ENCODE measurements around the gene CHCHD3. TPM values are rescaled to one million over a fixed set of nuclear protein-coding genes. Genes with fewer than 3 reads are reported as not detected.

CHCHD3 gene
- total and polyA plus RNA-seq, 9 of the 15 experiments (the other 6 are each of a cell fraction or from before 2014, with no cell fraction given), result 66.2 to 279 (median 204) TPM

- intact Hi-C loops (cut with micrococcal nuclease), result no loop called here
Observed at GRCh38 chr7:133051719-133052400, 30.0 kb downstream of the CHCHD3 start.

GRCh38 chr7:133051066-133051465, 30.8 kb downstream of the CHCHD3 start:
- in situ Hi-C loops (cut with MboI) (no loop called here), intact Hi-C loops (cut with micrococcal nuclease) (no loop called here)
- TF ChIP-seq, protein P1, sequence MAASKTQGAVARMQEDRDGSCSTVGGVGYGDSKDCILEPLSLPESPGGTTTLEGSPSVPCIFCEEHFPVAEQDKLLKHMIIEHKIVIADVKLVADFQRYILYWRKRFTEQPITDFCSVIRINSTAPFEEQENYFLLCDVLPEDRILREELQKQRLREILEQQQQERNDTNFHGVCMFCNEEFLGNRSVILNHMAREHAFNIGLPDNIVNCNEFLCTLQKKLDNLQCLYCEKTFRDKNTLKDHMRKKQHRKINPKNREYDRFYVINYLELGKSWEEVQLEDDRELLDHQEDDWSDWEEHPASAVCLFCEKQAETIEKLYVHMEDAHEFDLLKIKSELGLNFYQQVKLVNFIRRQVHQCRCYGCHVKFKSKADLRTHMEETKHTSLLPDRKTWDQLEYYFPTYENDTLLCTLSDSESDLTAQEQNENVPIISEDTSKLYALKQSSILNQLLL (CRISPR knock-in tag; IDR thresholded peaks at IDR 0.05; ENCODE audit: borderline replicate concordance), result no peak
- TF ChIP-seq ZNF263 (CRISPR knock-in tag; IDR thresholded peaks at IDR 0.05; ENCODE audit: borderline replicate concordance), result no peak
- TF ChIP-seq ILK (tag; IDR thresholded peaks at IDR 0.05; ENCODE audit: borderline replicate concordance, low read depth), result no peak
- peak; percentile 39 to 42 for TF ChIP-seq RAD21 (CRISPR knock-in tag; conservative IDR thresholded peaks at IDR 0.05 in 1 of 2, IDR thresholded peaks at IDR 0.05 in 1 of 2)
- TF ChIP-seq CBX3 (IDR thresholded peaks at IDR 0.05; ENCODE audit: borderline replicate concordance in 1 of 2, low read length in 2 of 2), result peak in 1 of 2 experiments; percentile 41; a peak in 1 of 3 replicates
- peak; percentile 34; the same call in 1 of the 2 replicates for TF ChIP-seq DPF2 (IDR thresholded peaks at IDR 0.05)
- peak; percentile 45; the same call in 1 of the 2 replicates for TF ChIP-seq TCF3 (CRISPR knock-in tag; IDR thresholded peaks at IDR 0.05)
- peak in 1 of 2 experiments; percentile 20; a peak in 1 of 4 replicates for TF ChIP-seq MAZ (CRISPR knock-in tag; conservative IDR thresholded peaks at IDR 0.05 in 1 of 2, IDR thresholded peaks at IDR 0.05 in 1 of 2)
- TF ChIP-seq RFX1 (IDR thresholded peaks at IDR 0.05), result no peak
- 0 out of 2 replicates have a peak, but pooled peaks have one; percentile 17 for TF ChIP-seq FOSL1 (tag; conservative IDR thresholded peaks at IDR 0.05)
- peak; percentile 54 for TF ChIP-seq TEAD4 (IDR thresholded peaks at IDR 0.05; ENCODE audit: low read length)
- TF ChIP-seq TEAD4 (CRISPR knock-in tag; IDR thresholded peaks at IDR 0.05; ENCODE audit: borderline replicate concordance), result no peak

More at GRCh38 chr7:133051719-133052400, 30.0 kb downstream of the CHCHD3 start:
- H2AFZ ChIP-seq (ENCODE audit: low read depth, low read length), result no peak overlapping the region
- POLR2A ChIA-PET, result interaction anchor here (0.9 to 1.9 kb wide), 7 partner anchors 8 to 31 kb away, joined by 3 to 8 read pairs (median 4); partner anchors contain the start of gene CHCHD3
- H3K9me1 ChIP-seq (ENCODE audit: control insufficient read depth, insufficient read depth, low read length), result no peaks in the 10 kb centered on the region
- peak; percentile 22; the same call in 1 of the 3 replicates for ATAC-seq
- H3K4me3 ChIP-seq, result no peak overlapping the region
- no peaks in the 10 kb centered on the region for H3K27me3 ChIP-seq (ENCODE audit: control insufficient read depth in 2 of 2, insufficient read depth in 2 of 2, low read length in 2 of 2)
- in situ Hi-C loops (cut with MboI), result no loop called here
- TF ChIP-seq GATAD2B (IDR thresholded peaks at IDR 0.05; ENCODE audit: borderline replicate concordance) (peak; percentile 14; the same call in 1 of the 2 replicates), CC2D1A (IDR thresholded peaks at IDR 0.05) (no peak), MCM5 (IDR thresholded peaks at IDR 0.05; ENCODE audit: low read depth) (no peak)
- WGBS (ENCODE audit: insufficient coverage, low coverage, missing lambda C conversion rate), result 34% methylated on average over 5 of the region's 5 CpGs
- H3K4me1 ChIP-seq (replicated peaks in 1 of 2; ENCODE audit: control insufficient read depth in 2 of 2, insufficient read depth in 2 of 2, low read length in 2 of 2), result peaks cover 0 to 16% of the 10 kb centered on the region in 2 experiments; a peak in 2 of 5 replicates
- DNase-seq (ENCODE audit: extremely low read depth in 1 of 4, low spot score in 3 of 4), result no peak
- BruUV-seq (replicated peaks), result no TSS peak
- CTCF ChIA-PET (ENCODE audit: low intra/inter-chr PET ratio), result interaction anchor here (0.6 kb wide), 1 partner anchor 137 kb away, joined by 4 read pairs; no protein-coding TSS in a partner anchor
- H3K9me3 ChIP-seq (replicated peaks; ENCODE audit: control insufficient read depth, insufficient read depth, low read depth, low read length), result no peaks in the 10 kb centered on the region
- FAIRE-seq, result no peak
- peaks cover 28% of the 10 kb centered on the region for H3K36me3 ChIP-seq (ENCODE audit: control insufficient read depth, insufficient read depth, low read length)
- H3K4me2 ChIP-seq (ENCODE audit: insufficient read depth, low read length), result no peak overlapping the region
- peaks cover 94% of the 10 kb centered on the region for H3K79me2 ChIP-seq (ENCODE audit: control insufficient read depth, insufficient read depth, low read length)
- H3K27ac ChIP-seq (ENCODE audit: extremely low read depth, low read depth, low read length), result no peak overlapping the region
- no peak overlapping the region for H3K9ac ChIP-seq (ENCODE audit: insufficient read depth in 1 of 2, low read depth in 2 of 2, low read length in 2 of 2)
- H4K20me1 ChIP-seq (replicated peaks; ENCODE audit: control insufficient read depth, insufficient read depth, low read length), result peaks cover 28% of the 10 kb centered on the region

More at GRCh38 chr7:133051066-133051465, 30.8 kb downstream of the CHCHD3 start:
- ChIA-PET CTCF (ENCODE audit: low intra/inter-chr PET ratio) (no interaction called here), POLR2A (interaction anchor here (0.6 to 1.9 kb wide), 8 partner anchors 9 to 172 kb away, joined by 3 to 8 read pairs (median 4); no protein-coding TSS in a partner anchor)
- no peak overlapping the region for H3K4me2 ChIP-seq (ENCODE audit: insufficient read depth, low read length)
- no peaks in the 10 kb centered on the region for H3K27me3 ChIP-seq (ENCODE audit: control insufficient read depth in 2 of 2, insufficient read depth in 2 of 2, low read length in 2 of 2)
- peaks cover 90% of the 10 kb centered on the region for H3K79me2 ChIP-seq (ENCODE audit: control insufficient read depth, insufficient read depth, low read length)
- ATAC-seq, result peak; percentile 98
- no peak overlapping the region for H3K4me3 ChIP-seq
- H3K9me1 ChIP-seq (ENCODE audit: control insufficient read depth, insufficient read depth, low read length), result no peaks in the 10 kb centered on the region
- H3K36me3 ChIP-seq (ENCODE audit: control insufficient read depth, insufficient read depth, low read length), result peaks cover 27% of the 10 kb centered on the region
- no peak overlapping the region for H2AFZ ChIP-seq (ENCODE audit: low read depth, low read length)
- peak; percentile 66 for FAIRE-seq
- no TSS peak for BruUV-seq (replicated peaks)
- WGBS (ENCODE audit: insufficient coverage, low coverage, missing lambda C conversion rate), result 5% methylated on average over 2 of the region's 2 CpGs
- no peak overlapping the region for H3K27ac ChIP-seq (ENCODE audit: extremely low read depth, low read depth, low read length)
- no peaks in the 10 kb centered on the region for H3K9me3 ChIP-seq (replicated peaks; ENCODE audit: control insufficient read depth, insufficient read depth, low read depth, low read length)
- peaks cover 0 to 16% of the 10 kb centered on the region in 2 experiments; a peak in 2 of 5 replicates for H3K4me1 ChIP-seq (replicated peaks in 1 of 2; ENCODE audit: control insufficient read depth in 2 of 2, insufficient read depth in 2 of 2, low read length in 2 of 2)
- no peak overlapping the region for H3K9ac ChIP-seq (ENCODE audit: insufficient read depth in 1 of 2, low read depth in 2 of 2, low read length in 2 of 2)
- DNase-seq (ENCODE audit: extremely low read depth in 1 of 4, low spot score in 3 of 4), result peak in 2 of 4 experiments; percentile 70 to 81
- H4K20me1 ChIP-seq (replicated peaks; ENCODE audit: control insufficient read depth, insufficient read depth, low read length), result peaks cover 21% of the 10 kb centered on the region

Data from K562 (cell line).